ENCODE measurements around the gene DCAF8. TPM values are rescaled to one million over a fixed set of nuclear protein-coding genes. Genes with fewer than 3 reads are reported as not detected.

DCAF8 gene
- total RNA-seq, 1 donor from 2014 or later = 107 TPM

- no peak overlapping the region for H3K4me2 ChIP-seq (ENCODE audit: low read length)
- H3K79me2 ChIP-seq (ENCODE audit: insufficient read depth, low read length) = peaks cover 8% of the 10 kb centered on the region
- no peaks in the 10 kb centered on the region for H3K4me1 Mint-ChIP-seq (ENCODE audit: low read depth, unreplicated experiment)
- TF ChIP-seq CTCF (IDR thresholded peaks at IDR 0.05; ENCODE audit: insufficient read depth, low read depth, low read length) (no peak), EZH2 (IDR thresholded peaks at IDR 0.05; ENCODE audit: insufficient read depth, low read length) (no peak)
- H3K4me1 ChIP-seq (ENCODE audit: insufficient read depth, low read length) = no peaks in the 10 kb centered on the region
- H3K9me3 ChIP-seq (ENCODE audit: insufficient read depth, low read depth, low read length) = no peaks in the 10 kb centered on the region
- no peaks in the 10 kb centered on the region for H3K27me3 Mint-ChIP-seq (ENCODE audit: low read depth, unreplicated experiment)
- H3K36me3 Mint-ChIP-seq (ENCODE audit: low read depth, unreplicated experiment) = peaks cover 22% of the 10 kb centered on the region
- no peak overlapping the region for H2AFZ ChIP-seq (ENCODE audit: low read depth, low read length)
- no peak overlapping the region for H3K9ac ChIP-seq (ENCODE audit: low read length)
- FAIRE-seq (no peak), DNase-seq (ENCODE audit: low read depth) (no peak)
- H3K27me3 ChIP-seq (ENCODE audit: insufficient read depth, low read length) = no peaks in the 10 kb centered on the region
- no peaks in the 10 kb centered on the region for H3K9me3 Mint-ChIP-seq (ENCODE audit: unreplicated experiment)
- peaks cover 40% of the 10 kb centered on the region for H3K36me3 ChIP-seq (ENCODE audit: insufficient read depth, low read length)
- no peaks in the 10 kb centered on the region for H4K20me1 ChIP-seq (ENCODE audit: insufficient read depth, low read length)
- H3K27ac ChIP-seq (ENCODE audit: low read depth, low read length) = no peak overlapping the region
- no peak overlapping the region for H3K27ac Mint-ChIP-seq (ENCODE audit: unreplicated experiment)
- no peak overlapping the region for H3K4me3 ChIP-seq (ENCODE audit: insufficient read depth, low read depth, low read length)
- H3K4me3 Mint-ChIP-seq (ENCODE audit: unreplicated experiment) = no peak overlapping the region
Measured at GRCh38 chr1:160277987-160278386, 15.6 kb upstream of the DCAF8 start.

- no peaks in the 10 kb centered on the region for H3K27me3 ChIP-seq (ENCODE audit: insufficient read depth, low read length)
- no peak overlapping the region for H2AFZ ChIP-seq (ENCODE audit: low read depth, low read length)
- no peaks in the 10 kb centered on the region for H3K4me1 ChIP-seq (ENCODE audit: insufficient read depth, low read length)
- no peak overlapping the region for H3K27ac ChIP-seq (ENCODE audit: low read depth, low read length)
- Mint-ChIP-seq H3K27ac (ENCODE audit: unreplicated experiment) (no peak overlapping the region), H3K36me3 (ENCODE audit: low read depth, unreplicated experiment) (peaks cover 22% of the 10 kb centered on the region), H3K9me3 (ENCODE audit: unreplicated experiment) (no peaks in the 10 kb centered on the region), H3K4me3 (ENCODE audit: unreplicated experiment) (no peak overlapping the region), H3K27me3 (ENCODE audit: low read depth, unreplicated experiment) (no peaks in the 10 kb centered on the region), H3K4me1 (ENCODE audit: low read depth, unreplicated experiment) (no peaks in the 10 kb centered on the region)
- peaks cover 39% of the 10 kb centered on the region for H3K36me3 ChIP-seq (ENCODE audit: insufficient read depth, low read length)
- H3K9me3 ChIP-seq (ENCODE audit: insufficient read depth, low read depth, low read length) = no peaks in the 10 kb centered on the region
- no peak overlapping the region for H3K4me3 ChIP-seq (ENCODE audit: insufficient read depth, low read depth, low read length)
- FAIRE-seq (no peak), DNase-seq (ENCODE audit: low read depth) (no peak)
- H3K4me2 ChIP-seq (ENCODE audit: low read length) = no peak overlapping the region
- peaks cover 4% of the 10 kb centered on the region for H3K79me2 ChIP-seq (ENCODE audit: insufficient read depth, low read length)
- no peaks in the 10 kb centered on the region for H4K20me1 ChIP-seq (ENCODE audit: insufficient read depth, low read length)
- TF ChIP-seq CTCF (IDR thresholded peaks at IDR 0.05; ENCODE audit: insufficient read depth, low read depth, low read length) (no peak), EZH2 (IDR thresholded peaks at IDR 0.05; ENCODE audit: insufficient read depth, low read length) (no peak)
- no peak overlapping the region for H3K9ac ChIP-seq (ENCODE audit: low read length)
Measured at GRCh38 chr1:160277330-160277729, 15.0 kb upstream of the DCAF8 start.

- no peak for FAIRE-seq
- no peaks in the 10 kb centered on the region for H3K9me3 ChIP-seq (ENCODE audit: insufficient read depth, low read depth, low read length)
- H3K79me2 ChIP-seq (ENCODE audit: insufficient read depth, low read length) = no peaks in the 10 kb centered on the region
- no peaks in the 10 kb centered on the region for H3K9me3 Mint-ChIP-seq (ENCODE audit: unreplicated experiment)
- no peak overlapping the region for H3K9ac ChIP-seq (ENCODE audit: low read length)
- no peaks in the 10 kb centered on the region for H3K4me1 Mint-ChIP-seq (ENCODE audit: low read depth, unreplicated experiment)
- no peak overlapping the region for H3K4me3 ChIP-seq (ENCODE audit: insufficient read depth, low read depth, low read length)
- no peak overlapping the region for H3K27ac ChIP-seq (ENCODE audit: low read depth, low read length)
- H2AFZ ChIP-seq (ENCODE audit: low read depth, low read length) = no peak overlapping the region
- H3K27me3 Mint-ChIP-seq (ENCODE audit: low read depth, unreplicated experiment) = peaks cover 2% of the 10 kb centered on the region
- no peaks in the 10 kb centered on the region for H4K20me1 ChIP-seq (ENCODE audit: insufficient read depth, low read length)
- no peaks in the 10 kb centered on the region for H3K27me3 ChIP-seq (ENCODE audit: insufficient read depth, low read length)
- no peaks in the 10 kb centered on the region for H3K4me1 ChIP-seq (ENCODE audit: insufficient read depth, low read length)
- H3K36me3 ChIP-seq (ENCODE audit: insufficient read depth, low read length) = no peaks in the 10 kb centered on the region
- H3K27ac Mint-ChIP-seq (ENCODE audit: unreplicated experiment) = no peak overlapping the region
- TF ChIP-seq CTCF (IDR thresholded peaks at IDR 0.05; ENCODE audit: insufficient read depth, low read depth, low read length) (no peak), EZH2 (IDR thresholded peaks at IDR 0.05; ENCODE audit: insufficient read depth, low read length) (no peak)
- H3K36me3 Mint-ChIP-seq (ENCODE audit: low read depth, unreplicated experiment) = no peaks in the 10 kb centered on the region
- H3K4me2 ChIP-seq (ENCODE audit: low read length) = no peak overlapping the region
- no peak overlapping the region for H3K4me3 Mint-ChIP-seq (ENCODE audit: unreplicated experiment)
- no peak for DNase-seq (ENCODE audit: low read depth)
Measured at GRCh38 chr1:160271025-160271424, 8.7 kb upstream of the DCAF8 start.

Measured in astrocyte (in vitro differentiated cells and primary cell).